Ovary (tissue), 3 donors: Measurements from ENCODE around the gene C19orf47.

Experiments
- CTCF ChIP-seq, 3 donors: fragments of 450-650 bp in 2 of 3; fragments of 200-600 bp in 1 of 3; IDR thresholded peaks; one replicate each; pipeline versions ENCODE4 v1.5.1 to v1.8.0; 2016 to 2022; ENCODE audit warnings: antibody characterized with exemption in 3 of 3, mild to moderate bottlenecking in 1 of 3
- EP300 ChIP-seq: sonication (generic); formaldehyde crosslinking; IDR thresholded peaks from one replicate; pipeline ENCODE4 v1.6.1; 2017; ENCODE audit warnings: antibody characterized with exemption
- POLR2A ChIP-seq: fragments of 450-650 bp; IDR thresholded peaks from one replicate; pipeline ENCODE4 v1.6.1; 2017; ENCODE audit warnings: antibody characterized with exemption, mild to moderate bottlenecking, moderate library complexity
- donor health status: DM: no; HTN: no; CAD: no.

- no peak for TF ChIP-seq CTCF (IDR thresholded peaks at IDR 0.05)
- TF ChIP-seq EP300: no peak
- no peak for TF ChIP-seq POLR2A
Measured at GRCh38 chr19:40271706-40272105, 76.5 kb downstream of the C19orf47 start.
